GM12878 (cell line): ENCODE results near the gene ZNF768. TPM values are rescaled to one million over a fixed set of nuclear protein-coding genes. Genes with fewer than 3 reads are reported as not detected.

Experiments
- ATAC-seq: fragments of 200-7000 bp; cut with Tn5 transposase; 3 replicates; pipeline ENCODE4 v1.9.1; 2020; ENCODE audit warnings: mild to moderate bottlenecking, moderate library complexity
- BruUV-seq: library from RNA; stranded (reverse); fragments of 400-500 nt; replicated peaks from 2 replicates; lab custom pipeline; 2021; lab: Mats Ljungman, UMichigan
- CTCF ChIA-PET: fragments of 300-600 bp; sonication (Branson Sonifier 250); formaldehyde crosslinking; extraction: SDS; loops from one replicate; lab custom pipeline; 2021; ENCODE audit warnings: inconsistent platforms; lab: Yijun Ruan, JAX
- POLR2A ChIA-PET: fragments of 350-600 bp; formaldehyde crosslinking; extraction: SDS; loops from one replicate; lab custom pipeline; 2021; ENCODE audit warnings: inconsistent platforms; lab: Charles Lee
- RAD21 ChIA-PET: fragments of 300-600 bp; sonication (Branson Sonifier 250); formaldehyde crosslinking; loops from one replicate; lab custom pipeline; 2023; ENCODE audit warnings: antibody characterized with exemption; ENCODE audit not compliant: unreplicated experiment; lab: Charles Lee
- SMC1A ChIA-PET: fragments of 300-600 bp; sonication (Branson Sonifier 250); formaldehyde crosslinking; loops from one replicate; lab custom pipeline; 2023; ENCODE audit not compliant: unreplicated experiment, uncharacterized antibody; lab: Charles Lee
- DNase-seq: peaks from one replicate; pipeline ENCODE4 v3.0.0-alpha.2; 2011; ENCODE audit warnings: low read depth, low spot score
- FAIRE-seq: peaks from 3 replicates; lab custom pipeline; 2011; peaks lifted over from hg19 to GRCh38; lab: Jason Lieb, UNC
- H2AFZ ChIP-seq: 2 replicates; pipeline ENCODE4 v1.6.0; 2011; ENCODE audit warnings: low read depth, low read length, control low read depth; ENCODE audit not compliant: control insufficient read depth
- H3K27ac ChIP-seq: 2 replicates; pipeline ENCODE4 v1.5.1; 2011; ENCODE audit warnings: control low read depth; ENCODE audit not compliant: control insufficient read depth, insufficient read depth
- H3K27me3 ChIP-seq, 2 experiments: replicated peaks in 1 of 2; 2 replicates each; pipeline versions ENCODE4 v1.6.0 to v1.6.1; 2011; ENCODE audit warnings: low read length in 1 of 2; ENCODE audit not compliant: control insufficient read depth in 2 of 2, insufficient read depth in 2 of 2
- H3K36me3 ChIP-seq, 2 experiments: 2 replicates each; pipeline ENCODE4 v1.5.1; 2011; ENCODE audit warnings: low read length in 1 of 2; ENCODE audit not compliant: control insufficient read depth in 2 of 2, insufficient read depth in 2 of 2
- H3K4me1 ChIP-seq: 2 replicates; pipeline ENCODE4 v1.6.1; 2011; ENCODE audit warnings: mild to moderate bottlenecking, low read length, moderate library complexity, mixed read lengths; ENCODE audit not compliant: control insufficient read depth, insufficient read depth
- H3K4me2 ChIP-seq: 2 replicates; pipeline ENCODE4 v1.6.0; 2011; ENCODE audit warnings: control low read depth; ENCODE audit not compliant: control insufficient read depth, insufficient read depth
- H3K4me3 ChIP-seq: fragments of 200-600 bp; sonication (generic); 2 replicates; pipeline ENCODE4 v1.5.1; 2016
- H3K79me2 ChIP-seq: 2 replicates; pipeline ENCODE4 v1.6.0; 2011; ENCODE audit warnings: low read length; ENCODE audit not compliant: control insufficient read depth, insufficient read depth
- H3K9ac ChIP-seq: 2 replicates; pipeline ENCODE4 v1.8.0; 2011; ENCODE audit warnings: low read length, control low read depth, mixed read lengths; ENCODE audit not compliant: control insufficient read depth, insufficient read depth
- H3K9me3 ChIP-seq: replicated peaks from 3 replicates; pipeline ENCODE4 v1.5.1; 2011; ENCODE audit warnings: mild to moderate bottlenecking, low read length; ENCODE audit not compliant: control insufficient read depth, insufficient read depth
- H4K20me1 ChIP-seq: 2 replicates; pipeline ENCODE4 v1.6.0; 2011; ENCODE audit not compliant: control insufficient read depth, insufficient read depth
- CREM ChIP-seq: IDR thresholded peaks from 2 replicates; pipeline ENCODE4 v1.6.1; 2014; ENCODE audit warnings: antibody characterized with exemption, low read depth
- FOXM1 ChIP-seq: IDR thresholded peaks from 2 replicates; pipeline ENCODE4 v1.6.1; 2012; ENCODE audit warnings: low read depth, mild to moderate bottlenecking, inconsistent platforms, low read length, moderate library complexity
- JUND ChIP-seq: IDR thresholded peaks from 2 replicates; pipeline ENCODE4 v1.6.1; 2012; ENCODE audit warnings: low read depth, mild to moderate bottlenecking, low read length, improper control_type of control experiment, moderate library complexity
- POLR2AphosphoS5 ChIP-seq: IDR thresholded peaks from 2 replicates; pipeline ENCODE4 v1.6.1; 2011; ENCODE audit warnings: mild to moderate bottlenecking, low read length, inconsistent platforms
- RCOR1 ChIP-seq: conservative IDR thresholded peaks from 2 replicates; pipeline ENCODE4 v1.6.1; 2012; ENCODE audit warnings: low read depth, low read length, improper control_type of control experiment
- SREBF1 ChIP-seq: IDR thresholded peaks from 2 replicates; pipeline ENCODE4 v1.6.1; 2012; ENCODE audit warnings: mild to moderate bottlenecking, low read length
- SREBF2 ChIP-seq: IDR thresholded peaks from 2 replicates; pipeline ENCODE4 v1.6.1; 2012; ENCODE audit warnings: mild to moderate bottlenecking, low read length
- TAF1 ChIP-seq: IDR thresholded peaks from 2 replicates; pipeline ENCODE4 v1.6.1; 2011; ENCODE audit warnings: mild to moderate bottlenecking, low read depth, low read length, borderline replicate concordance
- TCF7 ChIP-seq: IDR thresholded peaks from 2 replicates; pipeline ENCODE4 v1.6.1; 2014; ENCODE audit warnings: antibody characterized with exemption, borderline replicate concordance
- YY1 ChIP-seq: IDR thresholded peaks from 2 replicates; pipeline ENCODE4 v1.6.1; 2011; ENCODE audit warnings: low read depth, mild to moderate bottlenecking, low read length
- ZNF384 ChIP-seq: IDR thresholded peaks from 2 replicates; pipeline ENCODE4 v1.6.1; 2012; ENCODE audit warnings: low read depth, mild to moderate bottlenecking, low read length, improper control_type of control experiment, borderline replicate concordance
- WGBS: methylation state at CpG from one replicate; pipeline ENCODE4 v1.1.6; 2016; ENCODE audit warnings: low lambda C conversion rate; ENCODE audit not compliant: insufficient replicate concordance, insufficient coverage; ENCODE audit errors: missing lambda C conversion rate; 5-methylcytosine and 5-hydroxymethylcytosine counted together
- in situ Hi-C: fragments of 300-500 bp; cut with MboI; formaldehyde crosslinking; loops from 9 replicates; pipeline ENCODE4 v1.14.3; 2018; ENCODE audit warnings: mixed read lengths
- intact Hi-C: fragments of 100-400 bp; cut with micrococcal nuclease; formaldehyde crosslinking; loops from one replicate; pipeline ENCODE4 v1.14.2; 2022; ENCODE audit not compliant: unreplicated experiment
- polyA plus RNA-seq, 11 experiments: library from polyadenylated mRNA; depleted of rRNA in 4 of 11; unstranded in 6 of 11; stranded (reverse) in 5 of 11; fragments of >200 nt; fragmentation: Nextera tagmentation in 4 of 11; fragmentation: Illumina TruSeq in 1 of 11; extraction: Ambion mirVana in 4 of 11; extraction: Trizol in 1 of 11; gene quantifications; 1 replicate in 1 of 11; 2 replicates in 10 of 11; pipeline versions ENCODE4 v1.2.1 to v1.2.3, GENCODE V29; 2011 to 2016; ENCODE audit warnings: inconsistent platforms in 2 of 11, missing spikeins in 2 of 11, low read depth in 1 of 11
- total RNA-seq, 4 experiments: library from RNA; depleted of rRNA in 3 of 4; stranded (reverse); fragments of >200 nt in 3 of 4; fragmentation: Illumina TruSeq in 1 of 4; extraction: Trizol in 1 of 4; gene quantifications; 2 replicates each; pipeline versions ENCODE4 v1.2.1 to v1.2.3, GENCODE V29; 2013 to 2021
- TF ChIP-seq, protein P1 (sequence below): fragments of 450-650 bp; IDR thresholded peaks from 2 replicates; pipeline ENCODE4 v1.6.1; 2016; ENCODE audit warnings: mild to moderate bottlenecking
- TF ChIP-seq, protein P2 (sequence below), 3 experiments: IDR thresholded peaks in 2 of 3; conservative IDR thresholded peaks in 1 of 3; 2 replicates each; pipeline ENCODE4 v1.5.1; 2011; ENCODE audit warnings: low read depth in 3 of 3, low read length in 3 of 3, mild to moderate bottlenecking in 3 of 3, control low read depth in 2 of 3, moderate library complexity in 2 of 3, inconsistent platforms in 1 of 3, mixed read lengths in 1 of 3; ENCODE audit not compliant: control insufficient read depth in 2 of 3, insufficient read depth in 1 of 3; ENCODE audit errors: extremely low read depth in 1 of 3
- TF ChIP-seq, protein P3 (sequence below): IDR thresholded peaks from 2 replicates; pipeline ENCODE4 v1.6.1; 2012; ENCODE audit warnings: mild to moderate bottlenecking, low read depth, low read length

The ZNF768 gene
- total and polyA plus RNA-seq, 10 of the 15 experiments (the other 5 are each of a cell fraction or from before 2014, with no cell fraction given), result 0.05 to 23.1 (median 9.1) TPM

DNA sequence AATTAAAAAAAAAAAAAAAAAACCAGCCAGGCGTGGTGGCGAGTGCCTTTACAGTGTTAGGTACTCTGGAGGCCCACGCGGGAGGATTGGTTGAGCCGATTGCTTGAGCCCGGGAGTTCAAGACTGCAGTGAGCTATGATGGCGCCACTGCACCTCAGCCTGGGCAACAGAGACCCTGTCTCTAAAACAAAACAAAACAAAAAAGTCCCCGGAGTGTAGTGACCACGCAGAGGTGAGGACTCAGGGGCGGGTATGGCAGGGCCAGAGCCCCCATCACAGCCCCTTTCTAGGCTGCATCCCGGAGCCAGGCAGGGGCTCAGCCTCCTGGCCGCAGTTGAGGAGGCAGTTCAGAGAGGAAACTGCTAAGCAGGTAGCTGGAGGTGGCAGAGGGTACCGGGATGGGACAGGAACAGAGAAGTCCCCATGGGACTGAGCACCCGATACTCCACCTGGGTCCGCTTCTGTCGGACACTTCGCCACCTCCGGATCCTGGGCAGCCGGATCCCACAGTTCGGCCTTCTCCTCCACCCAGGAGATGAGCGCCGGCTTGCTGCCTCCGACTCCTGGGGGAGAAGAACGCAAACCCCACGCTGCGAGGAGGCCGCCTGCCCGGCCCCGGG lies 7.5 kb upstream of the ZNF768 start:
- SMC1A ChIA-PET, result interaction anchor here (0.9 to 4.7 kb wide), 8 partner anchors 24 to 104 kb away, joined by 5 to 47 read pairs (median 16); partner anchors contain the start of genes DCTPP1, ITGAL and ZNF764
- Histone ChIP-seq H3K27ac (peak overlapping the region; percentile 85), H3K9me3 (no peaks in the 10 kb centered on the region), H3K9ac (peak overlapping the region; percentile 96), H2AFZ (peak overlapping the region; percentile 86), H3K4me1 (peaks cover under 1% of the 10 kb centered on the region; the same call in 1 of the 2 replicates), H3K36me3 (peaks cover 2 to 3% of the 10 kb centered on the region in 2 experiments; a peak in 1 of 4 replicates), H3K79me2 (peaks cover 27% of the 10 kb centered on the region), H3K4me2 (peak overlapping the region; percentile 32), H4K20me1 (no peaks in the 10 kb centered on the region), H3K27me3 (no peaks in the 10 kb centered on the region), H3K4me3 (peak overlapping the region; percentile 90)
- BruUV-seq, result no TSS peak
- RAD21 ChIA-PET, result interaction anchor here (0.7 to 5.2 kb wide), 10 partner anchors 24 to 127 kb away, joined by 3 to 129 read pairs (median 14); partner anchors contain the start of genes DCTPP1, ZNF764, ZNF771 and ZNF785
- intact Hi-C loops, result loop anchor here (2.0 kb wide), 2 partner anchors 51 to 103 kb away; partner anchors contain the start of genes DCTPP1 and ZNF785
- in situ Hi-C loops, result no loop called here
- POLR2A ChIA-PET, result interaction anchor here (0.5 to 5.2 kb wide), 15 partner anchors 26 to 381 kb away, joined by 3 to 109 read pairs (median 4); partner anchors contain the start of genes DCTPP1, ITGAL, ZNF688 and ZNF764
- ATAC-seq (peak; percentile 16), FAIRE-seq (peak; percentile 13), DNase-seq (no peak)
- 2% methylated on average over 29 of the region's 29 CpGs for WGBS
- CTCF ChIA-PET, result interaction anchor here (0.6 to 4.7 kb wide), 13 partner anchors 24 to 125 kb away, joined by 3 to 81 read pairs (median 15); partner anchors contain the start of genes DCTPP1, ITGAL, PRR14 and SEPHS2
- TF ChIP-seq ZNF384 (0 out of 2 replicates have a peak, but pooled peaks have one; percentile 8), SREBF1 (no peak), RCOR1 (no peak), SREBF2 (no peak), POLR2AphosphoS5 (no peak; the same call in 1 of the 2 replicates), JUND (no peak), FOXM1 (no peak), TCF7 (no peak), YY1 (peak; percentile 66), CREM (no peak), TAF1 (no peak)
- TF ChIP-seq, protein P1, sequence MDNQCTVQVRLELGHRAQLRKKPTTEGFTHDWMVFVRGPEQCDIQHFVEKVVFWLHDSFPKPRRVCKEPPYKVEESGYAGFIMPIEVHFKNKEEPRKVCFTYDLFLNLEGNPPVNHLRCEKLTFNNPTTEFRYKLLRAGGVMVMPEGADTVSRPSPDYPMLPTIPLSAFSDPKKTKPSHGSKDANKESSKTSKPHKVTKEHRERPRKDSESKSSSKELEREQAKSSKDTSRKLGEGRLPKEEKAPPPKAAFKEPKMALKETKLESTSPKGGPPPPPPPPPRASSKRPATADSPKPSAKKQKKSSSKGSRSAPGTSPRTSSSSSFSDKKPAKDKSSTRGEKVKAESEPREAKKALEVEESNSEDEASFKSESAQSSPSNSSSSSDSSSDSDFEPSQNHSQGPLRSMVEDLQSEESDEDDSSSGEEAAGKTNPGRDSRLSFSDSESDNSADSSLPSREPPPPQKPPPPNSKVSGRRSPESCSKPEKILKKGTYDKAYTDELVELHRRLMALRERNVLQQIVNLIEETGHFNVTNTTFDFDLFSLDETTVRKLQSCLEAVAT, result peak; percentile 74; the same call in 1 of the 2 replicates
- TF ChIP-seq, protein P2, sequence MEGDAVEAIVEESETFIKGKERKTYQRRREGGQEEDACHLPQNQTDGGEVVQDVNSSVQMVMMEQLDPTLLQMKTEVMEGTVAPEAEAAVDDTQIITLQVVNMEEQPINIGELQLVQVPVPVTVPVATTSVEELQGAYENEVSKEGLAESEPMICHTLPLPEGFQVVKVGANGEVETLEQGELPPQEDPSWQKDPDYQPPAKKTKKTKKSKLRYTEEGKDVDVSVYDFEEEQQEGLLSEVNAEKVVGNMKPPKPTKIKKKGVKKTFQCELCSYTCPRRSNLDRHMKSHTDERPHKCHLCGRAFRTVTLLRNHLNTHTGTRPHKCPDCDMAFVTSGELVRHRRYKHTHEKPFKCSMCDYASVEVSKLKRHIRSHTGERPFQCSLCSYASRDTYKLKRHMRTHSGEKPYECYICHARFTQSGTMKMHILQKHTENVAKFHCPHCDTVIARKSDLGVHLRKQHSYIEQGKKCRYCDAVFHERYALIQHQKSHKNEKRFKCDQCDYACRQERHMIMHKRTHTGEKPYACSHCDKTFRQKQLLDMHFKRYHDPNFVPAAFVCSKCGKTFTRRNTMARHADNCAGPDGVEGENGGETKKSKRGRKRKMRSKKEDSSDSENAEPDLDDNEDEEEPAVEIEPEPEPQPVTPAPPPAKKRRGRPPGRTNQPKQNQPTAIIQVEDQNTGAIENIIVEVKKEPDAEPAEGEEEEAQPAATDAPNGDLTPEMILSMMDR (IDR thresholded peaks at IDR 0.05 in 2 of 3, conservative IDR thresholded peaks at IDR 0.05 in 1 of 3; ENCODE audit: control insufficient read depth in 2 of 3, extremely low read depth in 1 of 3, insufficient read depth in 1 of 3, low read depth in 3 of 3, low read length in 3 of 3), result 0 out of 6 replicates have a peak, but pooled peaks of 1 of the 3 experiments have one; percentile 1
- TF ChIP-seq, protein P3, sequence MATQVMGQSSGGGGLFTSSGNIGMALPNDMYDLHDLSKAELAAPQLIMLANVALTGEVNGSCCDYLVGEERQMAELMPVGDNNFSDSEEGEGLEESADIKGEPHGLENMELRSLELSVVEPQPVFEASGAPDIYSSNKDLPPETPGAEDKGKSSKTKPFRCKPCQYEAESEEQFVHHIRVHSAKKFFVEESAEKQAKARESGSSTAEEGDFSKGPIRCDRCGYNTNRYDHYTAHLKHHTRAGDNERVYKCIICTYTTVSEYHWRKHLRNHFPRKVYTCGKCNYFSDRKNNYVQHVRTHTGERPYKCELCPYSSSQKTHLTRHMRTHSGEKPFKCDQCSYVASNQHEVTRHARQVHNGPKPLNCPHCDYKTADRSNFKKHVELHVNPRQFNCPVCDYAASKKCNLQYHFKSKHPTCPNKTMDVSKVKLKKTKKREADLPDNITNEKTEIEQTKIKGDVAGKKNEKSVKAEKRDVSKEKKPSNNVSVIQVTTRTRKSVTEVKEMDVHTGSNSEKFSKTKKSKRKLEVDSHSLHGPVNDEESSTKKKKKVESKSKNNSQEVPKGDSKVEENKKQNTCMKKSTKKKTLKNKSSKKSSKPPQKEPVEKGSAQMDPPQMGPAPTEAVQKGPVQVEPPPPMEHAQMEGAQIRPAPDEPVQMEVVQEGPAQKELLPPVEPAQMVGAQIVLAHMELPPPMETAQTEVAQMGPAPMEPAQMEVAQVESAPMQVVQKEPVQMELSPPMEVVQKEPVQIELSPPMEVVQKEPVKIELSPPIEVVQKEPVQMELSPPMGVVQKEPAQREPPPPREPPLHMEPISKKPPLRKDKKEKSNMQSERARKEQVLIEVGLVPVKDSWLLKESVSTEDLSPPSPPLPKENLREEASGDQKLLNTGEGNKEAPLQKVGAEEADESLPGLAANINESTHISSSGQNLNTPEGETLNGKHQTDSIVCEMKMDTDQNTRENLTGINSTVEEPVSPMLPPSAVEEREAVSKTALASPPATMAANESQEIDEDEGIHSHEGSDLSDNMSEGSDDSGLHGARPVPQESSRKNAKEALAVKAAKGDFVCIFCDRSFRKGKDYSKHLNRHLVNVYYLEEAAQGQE, result no peak
